GM18907 (cell line): ENCODE data around the gene PI16.

Experiments
- ATAC-seq: cut with Tn5 transposase; IDR thresholded peaks from one replicate; pipeline ENCODE4 v1.9.1; 2021; ENCODE audit warnings: mild to moderate bottlenecking, moderate library complexity; ENCODE audit not compliant: unreplicated experiment

The PI16 gene

GRCh38 chr6:36954262-36954931 lies at the start of gene PI16:
Gene PI16, plus strand, starts transcription at chr6:36954738. Its CDS starts 23 bp downstream, at chr6:36954761.
- ATAC-seq, result no peak

GRCh38 chr6:36904851-36905393 lies 49.6 kb upstream of the PI16 start:
- no peak for ATAC-seq

GRCh38 chr6:36906539-36907325 lies 47.8 kb upstream of the PI16 start:
- ATAC-seq, result no peak

GRCh38 chr6:36907781-36908180 lies 46.8 kb upstream of the PI16 start:
- no peak for ATAC-seq

- ATAC-seq, result no peak
Measured at GRCh38 chr6:36908747-36909146, 45.8 kb upstream of the PI16 start.

- peak; percentile 27 for ATAC-seq
Measured at GRCh38 chr6:36912030-36912454, 42.5 kb upstream of the PI16 start.

- ATAC-seq, result peak; percentile 93
Measured at GRCh38 chr6:36912586-36912985, 42.0 kb upstream of the PI16 start.

- ATAC-seq, result peak; percentile 14
Measured at GRCh38 chr6:36913082-36913481, 41.5 kb upstream of the PI16 start.

- no peak for ATAC-seq
Measured at GRCh38 chr6:36914227-36914794, 40.2 kb upstream of the PI16 start.

- no peak for ATAC-seq
Measured at GRCh38 chr6:36915599-36915998, 38.9 kb upstream of the PI16 start.

GRCh38 chr6:36916126-36916525 lies 38.4 kb upstream of the PI16 start:
- no peak for ATAC-seq

- no peak for ATAC-seq
Measured at GRCh38 chr6:36917541-36918193, 36.9 kb upstream of the PI16 start.

GRCh38 chr6:36920049-36920448 lies 34.5 kb upstream of the PI16 start:
- ATAC-seq, result no peak

GRCh38 chr6:36920546-36920945 lies 34.0 kb upstream of the PI16 start:
- ATAC-seq, result no peak

- no peak for ATAC-seq
Measured at GRCh38 chr6:36924131-36924530, 30.4 kb upstream of the PI16 start.

- no peak for ATAC-seq
Measured at GRCh38 chr6:36924778-36925374, 29.7 kb upstream of the PI16 start.

- ATAC-seq, result no peak
Measured at GRCh38 chr6:36925809-36926208, 28.7 kb upstream of the PI16 start.

GRCh38 chr6:36926708-36927513 lies 27.6 kb upstream of the PI16 start:
- no peak for ATAC-seq

GRCh38 chr6:36927691-36928546 lies 26.6 kb upstream of the PI16 start:
- no peak for ATAC-seq
